Caco-2 (cell line): Measurements from ENCODE around the gene IL1RAPL1. TPM values are rescaled to one million over a fixed set of nuclear protein-coding genes. Genes with fewer than 3 reads are reported as not detected.

ENCODE experiments used
- BruUV-seq: library from RNA; stranded (reverse); fragments of 400-500 nt; replicated peaks from 2 replicates; lab custom pipeline; 2021; lab: Mats Ljungman, UMichigan
- CTCF ChIA-PET: fragments of 300-600 bp; sonication (Branson Sonifier 250); formaldehyde crosslinking; loops from one replicate; lab custom pipeline; 2022; ENCODE audit warnings: antibody characterized with exemption; lab: Charles Lee
- POLR2A ChIA-PET: fragments of 300-600 bp; sonication (Branson Sonifier 250); formaldehyde crosslinking; loops from one replicate; lab custom pipeline; 2022; ENCODE audit warnings: antibody characterized with exemption; lab: Charles Lee
- DNase-seq, 2 experiments: peaks; one replicate each; pipeline versions ENCODE4 v3.0.0 to v3.0.0-alpha.2; 2020 to 2022
- H3K27me3 ChIP-seq: replicated peaks from 2 replicates; pipeline ENCODE4 v1.6.0; 2011; ENCODE audit warnings: low read length; ENCODE audit not compliant: control insufficient read depth, insufficient read depth
- H3K36me3 ChIP-seq: 2 replicates; pipeline ENCODE4 v1.5.1; 2011; ENCODE audit warnings: low read length; ENCODE audit not compliant: control insufficient read depth, insufficient read depth
- H3K4me1 ChIP-seq: fragments of 250-450 bp; sonication (Bioruptor Pico); 2 replicates; pipeline ENCODE4 v1.5.1; 2020; ENCODE audit warnings: mild to moderate bottlenecking
- H3K4me3 ChIP-seq: 2 replicates; pipeline ENCODE4 v1.5.1; 2011; ENCODE audit warnings: low read depth, mild to moderate bottlenecking, control low read depth, low read length
- H3K9me3 ChIP-seq: fragments of 250-450 bp; sonication (Bioruptor Pico); 2 replicates; pipeline ENCODE4 v1.5.1; 2020; ENCODE audit warnings: mild to moderate bottlenecking, moderate library complexity
- H3K27ac Mint-ChIP-seq: one replicate; pipeline ENCODE4 v1.8.0; 2022; ENCODE audit warnings: mixed read lengths; ENCODE audit not compliant: unreplicated experiment
- H3K27me3 Mint-ChIP-seq: one replicate; pipeline ENCODE4 v1.8.0; 2022; ENCODE audit warnings: mixed read lengths; ENCODE audit not compliant: insufficient read depth, unreplicated experiment
- H3K36me3 Mint-ChIP-seq: one replicate; pipeline ENCODE4 v1.8.0; 2022; ENCODE audit warnings: mild to moderate bottlenecking, mixed read lengths; ENCODE audit not compliant: insufficient read depth, unreplicated experiment
- H3K4me1 Mint-ChIP-seq: one replicate; pipeline ENCODE4 v1.8.0; 2022; ENCODE audit warnings: low read depth, mixed read lengths; ENCODE audit not compliant: unreplicated experiment
- H3K4me3 Mint-ChIP-seq: one replicate; pipeline ENCODE4 v1.8.0; 2022; ENCODE audit warnings: mild to moderate bottlenecking, moderate library complexity, mixed read lengths; ENCODE audit not compliant: unreplicated experiment
- H3K9me3 Mint-ChIP-seq: one replicate; pipeline ENCODE4 v1.8.0; 2022; ENCODE audit warnings: mixed read lengths; ENCODE audit not compliant: unreplicated experiment
- CTCF ChIP-seq, 2 experiments: fragments of 200-600 bp in 1 of 2; IDR thresholded peaks; 1 replicate in 1 of 2; 2 replicates in 1 of 2; pipeline versions ENCODE4 v1.5.1 to v1.8.0; 2011 to 2022; ENCODE audit warnings: antibody characterized with exemption in 1 of 2, control low read depth in 1 of 2, inconsistent platforms in 1 of 2, low read depth in 1 of 2, low read length in 1 of 2, mild to moderate bottlenecking in 1 of 2, moderate library complexity in 1 of 2; ENCODE audit not compliant: insufficient read depth in 1 of 2, severe bottlenecking in 1 of 2, unreplicated experiment in 1 of 2
- intact Hi-C: fragments of 100-400 bp; cut with micrococcal nuclease; formaldehyde crosslinking; loops from one replicate; pipeline ENCODE4 v1.10.0; 2022; ENCODE audit not compliant: unreplicated experiment
- microRNA-seq: library from miRNA; unstranded; fragments of <30 nt; microRNA quantifications from one replicate; pipeline ENCODE4 v1.2.0, GENCODE V29; 2022
- total RNA-seq: library from RNA; stranded (reverse); gene quantifications from 2 replicates; pipeline ENCODE4 v1.2.3, GENCODE V29; 2022

Gene IL1RAPL1
- total RNA-seq, 1 experiment from 2014 or later, result not detected

DNA sequence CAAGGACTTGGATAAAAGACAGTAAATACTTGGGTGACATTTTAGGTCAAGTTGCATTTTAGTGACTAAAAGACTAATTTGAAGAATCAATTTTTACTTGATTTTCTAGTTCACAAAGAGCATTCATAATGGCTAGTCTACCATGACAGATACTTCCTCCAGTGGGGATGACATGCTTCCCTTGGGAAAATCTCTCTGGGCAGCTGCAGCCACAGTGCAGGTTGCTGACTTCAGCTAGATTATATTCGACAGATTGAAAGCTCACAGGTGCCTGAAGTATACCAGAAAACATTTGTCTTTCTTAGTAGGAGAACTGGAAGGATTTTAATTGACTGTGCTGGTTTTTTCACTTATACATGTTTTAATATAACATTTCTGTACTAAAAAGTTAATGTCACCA lies 1418.6 kb downstream of the IL1RAPL1 start:
- Histone ChIP-seq H3K36me3 (no peaks in the 10 kb centered on the region), H3K4me3 (no peak overlapping the region), H3K9me3 (no peaks in the 10 kb centered on the region), H3K27me3 (no peaks in the 10 kb centered on the region), H3K4me1 (no peaks in the 10 kb centered on the region)
- no peaks in the 10 kb centered on the region for H3K36me3 Mint-ChIP-seq
- intact Hi-C loops, result no loop called here
- CTCF ChIA-PET, result no interaction called here
- no peaks in the 10 kb centered on the region for H3K27me3 Mint-ChIP-seq
- no peak for TF ChIP-seq CTCF (IDR thresholded peaks at IDR 0.05; ENCODE audit: insufficient read depth in 1 of 2, low read depth in 1 of 2, low read length in 1 of 2, severe bottlenecking in 1 of 2, unreplicated experiment in 1 of 2)
- H3K4me1 Mint-ChIP-seq, result no peaks in the 10 kb centered on the region
- H3K27ac Mint-ChIP-seq, result no peak overlapping the region
- DNase-seq, result no peak
- no peaks in the 10 kb centered on the region for H3K9me3 Mint-ChIP-seq
- H3K4me3 Mint-ChIP-seq, result no peak overlapping the region
- no TSS peak for BruUV-seq
- POLR2A ChIA-PET, result no interaction called here

Small RNAs within 50 kb of the gene (microRNA-seq; reads per million reads assigned to microRNA genes)
- gene MIR4666B, result not detected
